ENCODE data around the gene RGL1.

The RGL1 gene

GRCh38 chr1:183945428-183946319 lies 140.8 kb downstream of the RGL1 start:
- in situ Hi-C loops (cut with MboI; ENCODE audit: low sequenced_read_pairs), result no loop called here

DNA sequence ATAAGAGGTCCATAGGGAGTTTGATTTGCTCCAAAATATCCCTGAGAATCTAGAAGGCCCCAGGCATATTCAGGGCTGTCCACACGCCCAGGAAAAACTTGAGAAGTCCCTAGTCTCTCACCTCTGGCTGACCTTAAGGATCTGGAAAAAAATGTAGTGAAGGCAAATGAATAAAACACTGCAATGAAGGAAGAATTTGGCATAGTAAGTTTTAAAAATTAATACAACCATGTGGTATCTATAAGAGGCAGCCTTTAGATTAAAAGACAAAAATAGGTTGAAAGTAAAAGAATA lies 141.3 kb downstream of the RGL1 start:
- in situ Hi-C loops (cut with MboI; ENCODE audit: low sequenced_read_pairs), result no loop called here

GRCh38 chr1:183947988-183948387 lies 143.1 kb downstream of the RGL1 start:
- in situ Hi-C loops (cut with MboI; ENCODE audit: low sequenced_read_pairs), result no loop called here

DNA sequence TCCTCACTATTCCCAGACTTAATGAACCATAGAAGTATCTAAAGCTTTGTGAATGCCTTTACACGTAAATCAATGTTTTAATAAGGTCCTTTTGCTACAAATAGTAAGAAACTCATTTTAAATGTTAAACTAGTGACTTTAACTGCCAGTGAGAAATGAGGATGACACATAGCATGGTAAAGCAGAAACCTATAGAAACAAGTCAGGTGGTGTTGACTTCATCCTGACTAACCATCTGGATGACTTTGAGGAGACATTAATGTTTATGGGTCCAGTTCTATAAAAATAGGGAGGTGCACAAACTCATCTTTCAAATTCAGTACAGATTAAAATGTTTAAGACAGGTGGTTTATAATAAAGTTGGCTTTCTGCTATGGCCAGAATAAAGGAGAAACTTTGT lies 147.2 kb downstream of the RGL1 start:
- in situ Hi-C loops (cut with MboI; ENCODE audit: low sequenced_read_pairs), result no loop called here

DNA sequence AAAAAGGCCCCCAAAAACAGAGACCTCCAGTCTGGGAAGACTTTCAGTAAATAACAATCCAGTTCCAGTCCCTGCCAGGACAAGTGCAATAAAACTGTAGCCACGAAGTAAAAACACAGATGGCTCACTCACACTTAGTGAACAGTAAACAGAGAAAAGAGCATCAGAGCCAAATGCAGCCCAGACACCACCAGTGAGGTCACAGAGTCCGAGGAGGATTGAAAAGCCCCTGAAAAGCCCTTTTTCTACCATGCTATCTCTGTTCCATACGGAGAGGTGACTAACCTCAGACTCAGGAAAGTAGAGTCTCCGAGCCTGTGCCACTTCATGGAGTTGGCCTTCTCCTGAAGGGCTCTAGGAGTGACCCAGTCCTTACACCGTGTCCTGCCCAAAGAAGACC lies 148.1 kb downstream of the RGL1 start:
- in situ Hi-C loops (cut with MboI; ENCODE audit: low sequenced_read_pairs), result no loop called here

DNA sequence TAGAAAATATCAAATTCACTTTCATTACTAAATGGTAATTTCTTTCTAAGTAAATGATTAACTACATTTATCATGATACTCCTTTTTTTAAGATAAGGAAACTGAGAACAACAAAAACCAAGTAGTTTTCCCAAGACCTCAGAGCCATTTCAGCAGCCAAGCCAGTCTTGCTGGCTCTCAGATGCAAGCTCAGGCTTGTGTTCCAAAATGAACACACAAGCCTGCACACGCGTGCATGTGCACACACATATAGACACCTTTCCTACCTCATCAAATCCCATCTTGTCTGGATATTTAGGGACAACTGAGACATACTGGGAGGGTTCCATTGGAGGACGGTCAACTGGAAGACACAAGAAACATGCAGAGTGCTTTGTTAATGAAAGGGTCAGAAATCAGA lies 149.6 kb downstream of the RGL1 start:
- in situ Hi-C loops (cut with MboI; ENCODE audit: low sequenced_read_pairs), result no loop called here

- in situ Hi-C loops (cut with MboI; ENCODE audit: low sequenced_read_pairs), result no loop called here
Observed at GRCh38 chr1:183956559-183957188, 151.8 kb downstream of the RGL1 start.

DNA sequence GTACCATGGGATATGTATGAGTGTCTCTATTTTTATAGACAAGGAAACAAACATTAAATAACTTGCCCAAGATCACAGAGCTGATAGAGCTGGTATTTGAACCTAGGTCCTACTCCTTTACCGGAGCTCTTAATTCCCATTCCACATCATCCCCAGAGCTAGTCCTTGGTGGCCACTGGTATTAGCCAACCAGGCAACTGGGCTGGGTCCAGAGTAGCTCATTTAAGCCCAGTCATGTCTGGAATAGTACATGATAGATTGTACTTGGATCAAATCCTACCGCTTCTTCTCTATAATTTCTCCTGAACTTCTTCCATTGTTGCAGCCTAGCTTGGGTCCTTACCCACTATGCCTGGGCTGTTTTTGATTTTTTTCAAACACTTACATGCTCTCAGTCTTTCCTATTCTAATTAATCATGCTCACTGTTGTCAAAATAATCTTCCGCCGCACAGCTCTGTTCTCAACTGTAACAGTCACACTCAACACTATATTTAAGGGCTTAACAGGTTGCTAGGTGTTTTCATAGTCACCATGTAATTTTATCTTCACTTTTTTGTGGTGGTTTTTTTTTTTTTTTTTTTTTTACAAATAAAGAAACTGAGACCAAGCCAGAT lies 152.4 kb downstream of the RGL1 start:
- in situ Hi-C loops (cut with MboI; ENCODE audit: low sequenced_read_pairs), result no loop called here

- in situ Hi-C loops (cut with MboI; ENCODE audit: low sequenced_read_pairs), result no loop called here
Observed at GRCh38 chr1:183958958-183959357, 154.0 kb downstream of the RGL1 start.

- in situ Hi-C loops (cut with MboI; ENCODE audit: low sequenced_read_pairs), result no loop called here
Observed at GRCh38 chr1:183961132-183961531, 156.2 kb downstream of the RGL1 start.

- in situ Hi-C loops (cut with MboI; ENCODE audit: low sequenced_read_pairs), result no loop called here
Observed at GRCh38 chr1:183962903-183963302, 158.0 kb downstream of the RGL1 start.

- in situ Hi-C loops (cut with MboI; ENCODE audit: low sequenced_read_pairs), result no loop called here
Observed at GRCh38 chr1:183965726-183966125, 160.8 kb downstream of the RGL1 start.

GRCh38 chr1:183966487-183966886 lies 161.6 kb downstream of the RGL1 start:
- in situ Hi-C loops (cut with MboI; ENCODE audit: low sequenced_read_pairs), result no loop called here

DNA sequence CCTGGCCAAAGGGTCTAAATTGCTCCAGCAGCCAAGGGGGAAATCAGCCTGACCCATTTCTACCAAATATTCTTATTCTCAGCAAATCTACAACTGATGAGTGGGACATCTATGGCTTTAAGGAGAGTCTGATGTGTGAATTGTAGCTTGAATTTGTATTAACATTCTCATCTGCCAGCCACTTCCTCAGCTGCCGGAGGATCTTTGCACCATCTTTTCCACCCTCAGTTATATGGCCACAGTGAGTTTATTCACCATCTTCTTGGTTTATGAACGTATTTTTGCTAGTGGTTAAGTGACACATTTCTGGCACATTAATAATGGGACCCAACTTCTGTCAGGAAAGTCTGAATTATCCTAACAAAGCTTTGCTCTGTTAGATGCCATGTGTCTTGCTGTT lies 163.0 kb downstream of the RGL1 start:
- in situ Hi-C loops (cut with MboI; ENCODE audit: low sequenced_read_pairs), result no loop called here

DNA sequence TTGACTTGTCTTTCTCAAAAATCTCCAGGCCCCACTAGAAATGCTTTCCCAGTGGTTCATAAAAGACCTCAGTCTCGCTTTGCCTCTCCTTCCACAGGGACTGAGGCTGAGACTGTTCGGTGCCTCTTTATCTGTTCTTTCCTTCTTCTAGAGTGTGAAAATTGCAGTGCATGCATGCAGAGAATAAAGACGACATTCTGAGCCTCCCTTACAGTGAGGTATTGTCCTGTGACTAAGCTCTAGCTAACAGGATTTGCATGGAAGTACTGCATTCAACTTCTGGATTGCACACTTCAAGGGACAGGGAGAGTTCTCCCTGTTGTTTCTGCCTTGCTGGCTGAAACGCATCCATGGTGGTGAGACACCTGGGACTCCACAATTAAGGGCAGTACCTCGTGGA lies 163.5 kb downstream of the RGL1 start:
- in situ Hi-C loops (cut with MboI; ENCODE audit: low sequenced_read_pairs), result no loop called here

DNA sequence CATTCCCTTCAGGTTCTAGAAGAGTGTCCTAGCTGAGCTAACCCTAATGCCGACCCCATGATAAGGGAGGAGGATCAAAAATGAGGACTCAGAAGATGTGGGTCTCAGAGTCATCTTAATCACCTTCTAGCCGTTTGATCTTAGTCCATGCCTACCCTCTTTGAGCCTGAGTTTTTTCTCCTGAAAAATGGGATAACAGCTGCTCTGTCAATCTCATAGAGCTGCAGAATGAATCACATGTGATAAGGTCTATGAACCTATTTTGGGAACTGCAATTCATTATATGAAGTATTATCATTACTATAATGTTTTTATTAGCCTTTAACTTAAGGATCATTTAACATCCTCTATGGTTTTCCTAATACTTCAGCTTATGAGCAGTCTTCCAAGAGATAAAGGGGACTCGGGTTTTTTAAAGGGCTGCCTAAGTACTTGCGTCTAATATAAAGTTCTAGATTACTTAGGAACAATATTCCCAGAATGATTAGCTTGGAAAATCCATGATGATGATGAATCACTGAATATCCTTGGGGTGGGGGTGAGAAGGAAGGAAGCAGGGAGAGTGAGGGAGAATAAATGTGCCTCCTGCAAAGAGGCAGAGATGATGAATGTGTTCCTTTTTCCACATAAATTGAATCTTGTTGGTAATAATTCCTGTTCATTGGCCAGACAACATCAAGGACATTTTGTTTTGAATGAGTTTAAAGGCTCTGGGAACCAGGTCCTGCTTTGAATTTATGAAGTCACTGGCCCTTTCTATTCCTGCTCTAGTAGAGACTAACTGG lies 165.8 kb downstream of the RGL1 start:
- in situ Hi-C loops (cut with MboI; ENCODE audit: low sequenced_read_pairs), result no loop called here

DNA sequence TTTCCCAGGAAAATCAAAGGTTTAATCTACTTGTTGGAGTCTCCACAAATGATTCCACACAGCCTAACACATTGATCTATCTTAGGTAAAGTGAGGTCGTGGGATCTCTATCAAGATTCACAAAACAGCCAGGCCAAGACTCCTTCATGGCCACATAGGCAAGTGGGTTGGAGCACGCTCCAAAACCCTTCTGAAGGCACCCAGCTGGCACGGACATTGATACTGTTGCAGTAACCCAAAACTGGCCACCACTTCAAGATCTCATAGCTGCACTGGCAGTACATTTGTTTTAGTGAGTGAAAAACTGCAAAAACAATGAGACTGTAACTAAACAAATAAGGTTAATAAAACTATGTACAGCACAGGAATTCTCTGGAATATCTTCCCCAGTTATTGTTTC lies 170.7 kb downstream of the RGL1 start:
- in situ Hi-C loops (cut with MboI; ENCODE audit: low sequenced_read_pairs), result no loop called here

DNA sequence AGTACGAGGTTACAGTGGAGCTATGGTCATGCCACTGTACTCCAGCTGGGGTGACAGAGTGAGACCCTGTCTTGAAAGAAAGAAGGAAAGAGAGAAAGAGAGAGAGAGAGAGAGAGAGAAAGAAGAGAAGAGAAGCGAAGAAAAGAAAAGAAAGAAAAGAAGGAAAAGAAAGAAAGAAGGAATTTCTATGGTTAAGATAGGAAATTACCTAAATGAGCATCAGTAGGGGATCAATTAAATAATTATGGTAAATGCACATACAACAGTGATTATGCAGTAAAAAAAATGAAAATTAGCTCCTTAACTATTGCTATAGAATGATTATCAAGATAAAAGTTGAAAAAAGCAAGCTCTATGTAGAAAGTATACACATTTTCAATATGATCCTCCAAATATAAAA lies 172.8 kb downstream of the RGL1 start:
- in situ Hi-C loops (cut with MboI; ENCODE audit: low sequenced_read_pairs), result no loop called here

Measured in hTERT RPE-1 (cell line).